ENCODE measurements around the gene PBX3.

DNA sequence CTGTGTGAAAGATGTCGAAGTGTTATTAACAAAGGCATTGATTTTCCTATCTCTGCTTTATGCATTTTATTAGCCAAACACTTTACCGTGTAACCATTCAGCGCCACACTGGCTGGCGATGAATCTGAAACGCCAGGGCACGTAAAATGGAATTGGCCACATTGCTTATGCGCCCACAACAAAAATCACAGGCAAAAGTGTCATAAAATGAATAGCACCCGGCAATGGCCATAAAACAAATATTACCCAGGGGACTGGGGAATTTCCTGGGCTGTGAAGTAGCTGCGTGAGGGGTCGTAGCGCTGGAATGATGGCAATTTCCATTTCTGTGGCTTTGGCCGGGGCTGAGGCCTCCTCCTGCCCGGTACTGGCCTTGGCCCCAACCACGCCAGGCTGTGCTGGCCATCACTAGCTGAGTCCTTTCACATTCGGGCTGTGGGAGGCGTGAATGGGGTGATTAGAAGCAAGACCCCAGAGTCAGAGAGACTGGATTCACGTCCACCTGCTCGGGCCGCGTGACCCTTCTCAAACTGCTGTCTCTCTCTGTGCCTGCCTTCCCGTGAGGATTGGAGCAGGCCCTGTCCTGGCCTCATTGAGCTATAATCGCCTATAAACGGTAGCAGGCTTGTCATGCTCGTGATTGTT lies 254.5 kb downstream of the PBX3 start:
- TF ChIP-seq HNRNPH1 (optimal IDR thresholded peaks at IDR 0.05; ENCODE audit: low read depth, low read length) (no peak), ZNF260 (CRISPR knock-in tag; IDR thresholded peaks at IDR 0.05; ENCODE audit: borderline replicate concordance, low read depth) (no peak), ZFP37 (CRISPR knock-in tag; IDR thresholded peaks at IDR 0.05; ENCODE audit: borderline replicate concordance) (no peak), EZH2 (conservative IDR thresholded peaks at IDR 0.05; ENCODE audit: low read depth, low read length) (no peak)
- TF ChIP-seq, protein P1, sequence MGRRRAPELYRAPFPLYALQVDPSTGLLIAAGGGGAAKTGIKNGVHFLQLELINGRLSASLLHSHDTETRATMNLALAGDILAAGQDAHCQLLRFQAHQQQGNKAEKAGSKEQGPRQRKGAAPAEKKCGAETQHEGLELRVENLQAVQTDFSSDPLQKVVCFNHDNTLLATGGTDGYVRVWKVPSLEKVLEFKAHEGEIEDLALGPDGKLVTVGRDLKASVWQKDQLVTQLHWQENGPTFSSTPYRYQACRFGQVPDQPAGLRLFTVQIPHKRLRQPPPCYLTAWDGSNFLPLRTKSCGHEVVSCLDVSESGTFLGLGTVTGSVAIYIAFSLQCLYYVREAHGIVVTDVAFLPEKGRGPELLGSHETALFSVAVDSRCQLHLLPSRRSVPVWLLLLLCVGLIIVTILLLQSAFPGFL (CRISPR knock-in tag; IDR thresholded peaks at IDR 0.05): no peak
- TF ChIP-seq, protein P2, sequence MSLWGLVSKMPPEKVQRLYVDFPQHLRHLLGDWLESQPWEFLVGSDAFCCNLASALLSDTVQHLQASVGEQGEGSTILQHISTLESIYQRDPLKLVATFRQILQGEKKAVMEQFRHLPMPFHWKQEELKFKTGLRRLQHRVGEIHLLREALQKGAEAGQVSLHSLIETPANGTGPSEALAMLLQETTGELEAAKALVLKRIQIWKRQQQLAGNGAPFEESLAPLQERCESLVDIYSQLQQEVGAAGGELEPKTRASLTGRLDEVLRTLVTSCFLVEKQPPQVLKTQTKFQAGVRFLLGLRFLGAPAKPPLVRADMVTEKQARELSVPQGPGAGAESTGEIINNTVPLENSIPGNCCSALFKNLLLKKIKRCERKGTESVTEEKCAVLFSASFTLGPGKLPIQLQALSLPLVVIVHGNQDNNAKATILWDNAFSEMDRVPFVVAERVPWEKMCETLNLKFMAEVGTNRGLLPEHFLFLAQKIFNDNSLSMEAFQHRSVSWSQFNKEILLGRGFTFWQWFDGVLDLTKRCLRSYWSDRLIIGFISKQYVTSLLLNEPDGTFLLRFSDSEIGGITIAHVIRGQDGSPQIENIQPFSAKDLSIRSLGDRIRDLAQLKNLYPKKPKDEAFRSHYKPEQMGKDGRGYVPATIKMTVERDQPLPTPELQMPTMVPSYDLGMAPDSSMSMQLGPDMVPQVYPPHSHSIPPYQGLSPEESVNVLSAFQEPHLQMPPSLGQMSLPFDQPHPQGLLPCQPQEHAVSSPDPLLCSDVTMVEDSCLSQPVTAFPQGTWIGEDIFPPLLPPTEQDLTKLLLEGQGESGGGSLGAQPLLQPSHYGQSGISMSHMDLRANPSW (CRISPR knock-in tag; IDR thresholded peaks at IDR 0.05; ENCODE audit: borderline replicate concordance): no peak
- TF ChIP-seq, protein P3, sequence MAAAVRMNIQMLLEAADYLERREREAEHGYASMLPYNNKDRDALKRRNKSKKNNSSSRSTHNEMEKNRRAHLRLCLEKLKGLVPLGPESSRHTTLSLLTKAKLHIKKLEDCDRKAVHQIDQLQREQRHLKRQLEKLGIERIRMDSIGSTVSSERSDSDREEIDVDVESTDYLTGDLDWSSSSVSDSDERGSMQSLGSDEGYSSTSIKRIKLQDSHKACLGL (CRISPR knock-in tag; IDR thresholded peaks at IDR 0.05): no peak

Measured in HepG2 (cell line).